Spleen (tissue), 11 donors: Measurements from ENCODE around the gene VDAC2. TPM values are rescaled to one million over a fixed set of nuclear protein-coding genes. Genes with fewer than 3 reads are reported as not detected.

Experiments used
- DNase-seq: peaks from one replicate; pipeline ENCODE4 v3.0.0-alpha.2; 2020
- H3K27ac ChIP-seq, 8 donors: fragments of 200-600 bp; sonication (generic) in 7 of 8; 1 replicate in 4 of 8; 2 replicates in 4 of 8; pipeline versions ENCODE4 v1.5.0 to v1.8.0; 2016 to 2021; ENCODE audit warnings: inconsistent platforms in 4 of 8, mild to moderate bottlenecking in 4 of 8, moderate library complexity in 1 of 8
- H3K27me3 ChIP-seq, 7 donors: fragments of 200-600 bp; sonication (generic) in 6 of 7; replicated peaks in 1 of 7; 1 replicate in 4 of 7; 2 replicates in 3 of 7; pipeline versions ENCODE4 v1.5.0 to v1.8.0; 2016 to 2021; ENCODE audit warnings: inconsistent platforms in 3 of 7, mild to moderate bottlenecking in 1 of 7
- H3K36me3 ChIP-seq, 6 donors: fragments of 200-600 bp; sonication (generic) in 5 of 6; 1 replicate in 4 of 6; 2 replicates in 2 of 6; pipeline versions ENCODE4 v1.5.0 to v1.8.0; 2016 to 2021; ENCODE audit warnings: inconsistent platforms in 2 of 6
- H3K4me1 ChIP-seq, 6 donors: fragments of 200-600 bp; sonication (generic) in 5 of 6; 1 replicate in 3 of 6; 2 replicates in 3 of 6; pipeline versions ENCODE4 v1.5.0 to v1.8.0; 2016 to 2021; ENCODE audit warnings: inconsistent platforms in 3 of 6
- H3K4me3 ChIP-seq, 8 donors: fragments of 200-600 bp; sonication (generic) in 7 of 8; 1 replicate in 4 of 8; 2 replicates in 4 of 8; pipeline versions ENCODE4 v1.5.0 to v1.8.0; 2016 to 2021; ENCODE audit warnings: inconsistent platforms in 4 of 8, mild to moderate bottlenecking in 4 of 8, moderate library complexity in 2 of 8
- H3K9me3 ChIP-seq, 8 donors: fragments of 200-600 bp; sonication (generic) in 7 of 8; 1 replicate in 4 of 8; 2 replicates in 4 of 8; pipeline versions ENCODE4 v1.5.0 to v1.8.0; 2016 to 2021; ENCODE audit warnings: inconsistent platforms in 4 of 8
- CTCF ChIP-seq, 11 experiments: fragments of 200-600 bp in 7 of 11; fragments of 450-650 bp in 4 of 11; sonication (generic) in 4 of 11; IDR thresholded peaks in 8 of 11; conservative IDR thresholded peaks in 3 of 11; 1 replicate in 7 of 11; 2 replicates in 4 of 11; pipeline versions ENCODE4 v1.4.0 to v1.8.0; 2016 to 2021; ENCODE audit warnings: antibody characterized with exemption in 11 of 11, inconsistent platforms in 4 of 11, mild to moderate bottlenecking in 1 of 11
- POLR2A ChIP-seq, 3 donors: fragments of 450-650 bp; IDR thresholded peaks; one replicate each; pipeline ENCODE4 v1.5.1; 2017; ENCODE audit warnings: antibody characterized with exemption in 3 of 3, mild to moderate bottlenecking in 1 of 3
- POLR2AphosphoS5 ChIP-seq, 3 donors: sonication (generic); formaldehyde crosslinking; IDR thresholded peaks; one replicate each; pipeline ENCODE4 v1.5.1; 2017; ENCODE audit warnings: antibody characterized with exemption in 3 of 3
- WGBS, 5 donors: extraction: QIAGEN DNeasy Blood & Tissue Kit in 3 of 5; methylation state at CpG; one replicate each; pipeline versions ENCODE4 v1.1.5 to v1.1.7; 2013 to 2018; 5-methylcytosine and 5-hydroxymethylcytosine counted together
- intact Hi-C: fragments of 100-400 bp; cut with DNase I; formaldehyde crosslinking; loops from one replicate; pipeline ENCODE4 v1.15.0; 2023; ENCODE audit warnings: low total_unique reads
- polyA plus RNA-seq, 3 donors: library from polyadenylated mRNA; stranded (reverse); fragments of 200-250 nt; gene quantifications; one replicate each; pipeline ENCODE4 v1.2.1, GENCODE V29; 2013
- total RNA-seq, 7 donors: library from RNA; depleted of rRNA in 3 of 7; stranded (reverse); fragments of >200 nt in 3 of 7; fragmentation: NEBNext Ultra II Directional in 4 of 7; extraction: Animal tissue kit (Norgen Biotek cat#: 25700) in 4 of 7; gene quantifications; one replicate each; pipeline versions ENCODE4 v1.1.0 to v1.2.1, GENCODE V29; 2016 to 2021
- donor health status: healthy with polysubstance abuse.
- donor health status: DM: no; HTN: no; CAD: no; lungs with moderate emphysema.
- donor health status: DM: no; HTN: no; CAD: no.
- donor health status: Bipolar disorder and iron deficiency.
- donor health status: healthy.
- donor health status: DM: no; HTN: no; CAD: no.
- donor health status: DM: yes; HTN: yes; CAD: no.

VDAC2 gene
- total and polyA plus RNA-seq, 10 donors = 62.0 to 108 (median 88.7) TPM

GRCh38 chr10:75168275-75168674 is 42.3 kb upstream of the VDAC2 start:
- intact Hi-C loops = no loop called here
- H3K36me3 ChIP-seq = peaks cover 0 to 85% (median 26%) of the 10 kb centered on the region in 6 donors
- 84 to 98% (median 94%) methylated on average over 6 of the region's 6 CpGs for WGBS, 5 donors
- H3K4me1 ChIP-seq = peaks cover 13 to 43% (median 27%) of the 10 kb centered on the region in 6 donors
- TF ChIP-seq POLR2A (IDR thresholded peaks at IDR 0.05) (no peak), CTCF (IDR thresholded peaks at IDR 0.05 in 8 of 11, conservative IDR thresholded peaks at IDR 0.05 in 3 of 11) (no peak), POLR2AphosphoS5 (IDR thresholded peaks at IDR 0.05) (no peak)
- no peak for DNase-seq
- no peak overlapping the region for H3K27ac ChIP-seq
- H3K4me3 ChIP-seq = no peak overlapping the region
- no peaks in the 10 kb centered on the region for H3K27me3 ChIP-seq
- no peaks in the 10 kb centered on the region for H3K9me3 ChIP-seq

GRCh38 chr10:75170215-75170614 is 40.4 kb upstream of the VDAC2 start:
- WGBS, 5 donors = 76 to 93% (median 86%) methylated on average over 1 of the region's 1 CpG
- H3K4me3 ChIP-seq = no peak overlapping the region
- no peaks in the 10 kb centered on the region for H3K27me3 ChIP-seq
- TF ChIP-seq POLR2AphosphoS5 (IDR thresholded peaks at IDR 0.05) (no peak), CTCF (IDR thresholded peaks at IDR 0.05 in 8 of 11, conservative IDR thresholded peaks at IDR 0.05 in 3 of 11) (no peak), POLR2A (IDR thresholded peaks at IDR 0.05) (no peak)
- no peaks in the 10 kb centered on the region for H3K9me3 ChIP-seq
- H3K4me1 ChIP-seq = peaks cover 13 to 35% (median 26%) of the 10 kb centered on the region in 6 donors
- intact Hi-C loops = no loop called here
- H3K36me3 ChIP-seq = peaks cover 0 to 86% (median 26%) of the 10 kb centered on the region in 6 donors
- H3K27ac ChIP-seq = no peak overlapping the region
- no peak for DNase-seq

GRCh38 chr10:75175046-75175445 is 35.5 kb upstream of the VDAC2 start:
- Histone ChIP-seq H3K9me3 (no peaks in the 10 kb centered on the region), H3K27me3 (no peaks in the 10 kb centered on the region), H3K4me3 (no peak overlapping the region), H3K4me1 (no peaks in the 10 kb centered on the region), H3K36me3 (peaks cover 2 to 95% (median 33%) of the 10 kb centered on the region in 6 donors), H3K27ac (no peak overlapping the region)
- no peak for TF ChIP-seq POLR2A (IDR thresholded peaks at IDR 0.05)
- no peak for TF ChIP-seq CTCF (IDR thresholded peaks at IDR 0.05 in 8 of 11, conservative IDR thresholded peaks at IDR 0.05 in 3 of 11)
- TF ChIP-seq POLR2AphosphoS5 (IDR thresholded peaks at IDR 0.05) = no peak
- 96 to 100% (median 99%) methylated on average over 2 of the region's 2 CpGs for WGBS, 5 donors
- no peak for DNase-seq
- intact Hi-C loops = no loop called here

GRCh38 chr10:75176046-75176445 is 34.5 kb upstream of the VDAC2 start:
- Histone ChIP-seq H3K36me3 (peaks cover 2 to 93% (median 33%) of the 10 kb centered on the region in 6 donors), H3K9me3 (no peaks in the 10 kb centered on the region), H3K27me3 (no peaks in the 10 kb centered on the region), H3K4me3 (no peak overlapping the region), H3K27ac (no peak overlapping the region), H3K4me1 (no peaks in the 10 kb centered on the region)
- intact Hi-C loops = no loop called here
- 87 to 92% (median 89%) methylated on average over 6 of the region's 6 CpGs for WGBS, 5 donors
- TF ChIP-seq POLR2A (IDR thresholded peaks at IDR 0.05) (no peak), CTCF (IDR thresholded peaks at IDR 0.05 in 8 of 11, conservative IDR thresholded peaks at IDR 0.05 in 3 of 11) (no peak), POLR2AphosphoS5 (IDR thresholded peaks at IDR 0.05) (no peak)
- no peak for DNase-seq
